K562 (cell line): ENCODE data around the gene RTBDN. TPM values are rescaled to one million over a fixed set of nuclear protein-coding genes. Genes with fewer than 3 reads are reported as not detected.
A peak's percentile ranks its signal among the peaks of the same experiment; 100 is the strongest.

Experiments used
- CHD1 ChIP-seq: fragments of 200-600 bp; sonication (generic); IDR thresholded peaks from one replicate; pipeline ENCODE4 v1.6.1; 2012; ENCODE audit warnings: mild to moderate bottlenecking, moderate library complexity, low read length, inconsistent platforms
- HDAC8 ChIP-seq: fragments of 450-650 bp; IDR thresholded peaks from 2 replicates; pipeline ENCODE4 v1.6.1; 2016; ENCODE audit warnings: mild to moderate bottlenecking, missing genetic modification characterization, moderate library complexity, missing compliant biosample characterization
- HMG20A ChIP-seq: fragments of 450-650 bp; formaldehyde crosslinking; conservative IDR thresholded peaks from 2 replicates; pipeline ENCODE4 v1.4.0; 2020; ENCODE audit warnings: mild to moderate bottlenecking, mixed read lengths
- ID3 ChIP-seq, 2 experiments: fragments of 250-450 bp in 1 of 2; fragments of 450-650 bp in 1 of 2; sonication (Bioruptor Pico) in 1 of 2; IDR thresholded peaks; 2 replicates each; pipeline versions ENCODE4 v1.6.1 to v1.8.0; 2016 to 2021; ENCODE audit warnings: mild to moderate bottlenecking in 2 of 2, moderate library complexity in 2 of 2, missing compliant biosample characterization in 1 of 2, missing genetic modification characterization in 1 of 2
- KAT2B ChIP-seq: IDR thresholded peaks from one replicate; pipeline ENCODE4 v1.6.1; 2012; ENCODE audit warnings: low read depth, mild to moderate bottlenecking, control low read depth, inconsistent platforms, low read length, moderate library complexity
- MAFG ChIP-seq: fragments of 450-650 bp; conservative IDR thresholded peaks from 2 replicates; pipeline ENCODE4 v1.6.1; 2016; ENCODE audit warnings: missing genetic modification characterization, missing compliant biosample characterization
- MNT ChIP-seq, 2 experiments: fragments of 450-650 bp; conservative IDR thresholded peaks; 2 replicates each; pipeline ENCODE4 v1.6.1; 2017; ENCODE audit warnings: mild to moderate bottlenecking in 2 of 2, moderate library complexity in 2 of 2
- NR2F6 ChIP-seq: fragments of 450-650 bp; formaldehyde crosslinking; IDR thresholded peaks from 2 replicates; pipeline ENCODE4 v1.4.0; 2020; ENCODE audit warnings: mild to moderate bottlenecking
- PPARD ChIP-seq: fragments of 250-450 bp; sonication (Bioruptor Pico); IDR thresholded peaks from 2 replicates; pipeline ENCODE4 v1.8.0; 2022; ENCODE audit warnings: inconsistent platforms, mild to moderate bottlenecking, moderate library complexity
- RAD21 ChIP-seq, 2 experiments: fragments of 250-450 bp in 1 of 2; fragments of 450-650 bp in 1 of 2; sonication (Bioruptor Pico) in 1 of 2; formaldehyde crosslinking in 1 of 2; IDR thresholded peaks in 1 of 2; conservative IDR thresholded peaks in 1 of 2; 2 replicates each; pipeline versions ENCODE4 v1.4.0 to v1.8.0; 2020 to 2022; ENCODE audit warnings: mild to moderate bottlenecking in 2 of 2, moderate library complexity in 1 of 2
- RBM15 ChIP-seq: fragments of 200-400 bp; formaldehyde crosslinking; IDR thresholded peaks from 2 replicates; pipeline ENCODE4 v1.6.1; 2018; ENCODE audit warnings: mild to moderate bottlenecking, low read length, moderate library complexity; ENCODE audit not compliant: insufficient read depth
- SMAD2 ChIP-seq: fragments of 150-350 bp; IDR thresholded peaks from 2 replicates; pipeline ENCODE4 v1.6.1; 2014; ENCODE audit warnings: low read depth, mild to moderate bottlenecking, low read length
- SRF ChIP-seq, 2 experiments: fragments of 250-450, 450-650 bp in 1 of 2; sonication (Bioruptor Pico) in 1 of 2; sonication (generic) in 1 of 2; formaldehyde crosslinking; IDR thresholded peaks; 2 replicates each; pipeline versions ENCODE4 v1.5.0 to v1.5.1; 2020 to 2022; ENCODE audit warnings: mild to moderate bottlenecking in 1 of 2, missing genetic modification reagents in 1 of 2
- TEAD4 ChIP-seq, 2 experiments: sonication (generic) in 1 of 2; formaldehyde crosslinking in 1 of 2; IDR thresholded peaks; 2 replicates each; pipeline versions ENCODE4 v1.6.1 to v1.8.0; 2012 to 2022; ENCODE audit warnings: borderline replicate concordance in 1 of 2, inconsistent platforms in 1 of 2, low read length in 1 of 2, mild to moderate bottlenecking in 1 of 2, missing genetic modification reagents in 1 of 2
- ZHX1 ChIP-seq: fragments of 150-350 bp; conservative IDR thresholded peaks from 2 replicates; pipeline ENCODE4 v1.6.1; 2014; ENCODE audit warnings: low read length
- ZNF175 ChIP-seq: fragments of 200-800 bp; sonication (Bioruptor generic); IDR thresholded peaks from 2 replicates; pipeline ENCODE4 v1.6.1; 2016; ENCODE audit warnings: low read depth, mild to moderate bottlenecking, missing genetic modification characterization, missing compliant biosample characterization
- ZNF431 ChIP-seq: sonication (generic); formaldehyde crosslinking; IDR thresholded peaks from 2 replicates; pipeline ENCODE4 v1.8.0; 2022; ENCODE audit warnings: mild to moderate bottlenecking, missing genetic modification reagents
- polyA plus RNA-seq, 8 experiments: library from polyadenylated mRNA; depleted of rRNA in 4 of 8; stranded (reverse) in 5 of 8; unstranded in 3 of 8; fragments of >200 nt; fragmentation: Nextera tagmentation in 2 of 8; fragmentation: Illumina TruSeq in 1 of 8; extraction: Ambion mirVana in 2 of 8; extraction: Trizol in 1 of 8; gene quantifications; 2 replicates each; pipeline versions ENCODE4 v1.2.1 to v1.2.3, GENCODE V29; 2011 to 2014; ENCODE audit warnings: inconsistent platforms in 1 of 8, missing spikeins in 1 of 8
- total RNA-seq, 7 experiments: library from RNA; depleted of rRNA in 6 of 7; stranded (reverse); fragments of >200 nt in 6 of 7; fragmentation: Illumina TruSeq in 2 of 7; extraction: Trizol in 2 of 7; gene quantifications; 2 replicates each; pipeline versions ENCODE4 v1.2.1 to v1.2.3, GENCODE V29; 2011 to 2021; ENCODE audit warnings: low replicate concordance in 1 of 7
- TF ChIP-seq, protein P1 (sequence below): fragments of 250-450 bp; sonication (Bioruptor Pico); IDR thresholded peaks from 2 replicates; pipeline ENCODE4 v1.8.0; 2021; ENCODE audit warnings: moderate library complexity, mild to moderate bottlenecking, inconsistent platforms

The RTBDN gene
- total and polyA plus RNA-seq, 9 of the 15 experiments (the other 6 are each of a cell fraction or from before 2014, with no cell fraction given): 0.20 to 2.3 (median 0.72) TPM; not detected in 1

DNA sequence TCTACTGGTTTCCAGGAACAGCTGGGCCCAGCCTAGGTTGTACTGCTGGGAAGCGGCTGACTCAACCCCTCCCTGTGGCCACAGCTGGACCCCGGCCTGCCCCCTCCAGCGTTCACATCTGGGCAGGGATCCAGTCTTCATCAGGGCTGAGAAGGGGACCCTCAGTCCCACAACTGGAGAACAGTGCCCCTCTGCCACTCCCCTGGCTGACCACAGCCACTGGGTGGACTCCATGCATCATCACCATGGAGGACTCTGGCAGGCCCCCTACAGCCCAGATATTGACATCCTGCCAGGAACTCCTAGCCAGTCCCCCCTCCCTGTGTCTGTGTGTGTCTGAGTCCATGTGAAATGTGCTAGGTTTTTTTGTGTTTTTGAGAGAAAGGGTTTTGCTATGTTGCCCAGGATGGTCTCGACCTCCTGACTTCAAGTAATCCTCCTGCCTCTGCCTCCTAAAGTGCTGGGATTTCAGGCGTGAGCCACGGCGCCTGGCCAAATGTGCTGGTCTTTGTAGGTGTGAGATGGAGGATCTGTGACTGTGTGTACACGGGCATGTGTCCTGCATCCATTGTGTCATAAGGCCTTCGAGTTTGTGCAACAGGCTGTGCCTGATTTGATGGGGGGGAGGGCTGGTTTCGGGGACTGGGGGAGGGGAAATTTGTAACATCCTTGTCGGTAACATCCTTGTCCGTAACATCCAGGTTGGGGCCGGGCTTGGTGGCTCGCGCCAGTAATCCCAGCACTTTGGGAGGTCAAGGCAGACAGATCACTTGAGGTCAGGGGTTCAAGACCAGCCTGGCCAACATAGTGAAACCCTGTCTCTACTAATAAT lies 55.0 kb downstream of the RTBDN start (continued):
- TF ChIP-seq ID3 (CRISPR knock-in tag; IDR thresholded peaks at IDR 0.05) (no peak), ID3 (tag; IDR thresholded peaks at IDR 0.05) (0 out of 2 replicates have a peak, but pooled peaks have one; percentile 26), RBM15 (no peak), ZHX1 (no peak), CHD1 (no peak), MNT (conservative IDR thresholded peaks at IDR 0.05) (0 out of 4 replicates have a peak, but pooled peaks of 1 of the 2 experiments have one; percentile 7), HMG20A (CRISPR knock-in tag) (no peak), ZNF431 (CRISPR knock-in tag) (no peak), ZNF175 (no peak), TEAD4 (IDR thresholded peaks at IDR 0.05; ENCODE audit: low read length) (no peak), TEAD4 (CRISPR knock-in tag; IDR thresholded peaks at IDR 0.05; ENCODE audit: borderline replicate concordance) (no peak), RAD21 (CRISPR knock-in tag; conservative IDR thresholded peaks at IDR 0.05 in 1 of 2, IDR thresholded peaks at IDR 0.05 in 1 of 2) (peak in 1 of 2 experiments; percentile 10; a peak in 1 of 4 replicates), PPARD (no peak), HDAC8 (no peak), SRF (CRISPR knock-in tag; IDR thresholded peaks at IDR 0.05) (no peak), SMAD2 (no peak), NR2F6 (no peak), KAT2B (no peak), MAFG (tag) (no peak)
- TF ChIP-seq, protein P1, sequence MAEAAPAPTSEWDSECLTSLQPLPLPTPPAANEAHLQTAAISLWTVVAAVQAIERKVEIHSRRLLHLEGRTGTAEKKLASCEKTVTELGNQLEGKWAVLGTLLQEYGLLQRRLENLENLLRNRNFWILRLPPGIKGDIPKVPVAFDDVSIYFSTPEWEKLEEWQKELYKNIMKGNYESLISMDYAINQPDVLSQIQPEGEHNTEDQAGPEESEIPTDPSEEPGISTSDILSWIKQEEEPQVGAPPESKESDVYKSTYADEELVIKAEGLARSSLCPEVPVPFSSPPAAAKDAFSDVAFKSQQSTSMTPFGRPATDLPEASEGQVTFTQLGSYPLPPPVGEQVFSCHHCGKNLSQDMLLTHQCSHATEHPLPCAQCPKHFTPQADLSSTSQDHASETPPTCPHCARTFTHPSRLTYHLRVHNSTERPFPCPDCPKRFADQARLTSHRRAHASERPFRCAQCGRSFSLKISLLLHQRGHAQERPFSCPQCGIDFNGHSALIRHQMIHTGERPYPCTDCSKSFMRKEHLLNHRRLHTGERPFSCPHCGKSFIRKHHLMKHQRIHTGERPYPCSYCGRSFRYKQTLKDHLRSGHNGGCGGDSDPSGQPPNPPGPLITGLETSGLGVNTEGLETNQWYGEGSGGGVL: no peak
